Measurements from ENCODE around the gene RASSF1. TPM values are rescaled to one million over a fixed set of nuclear protein-coding genes. Genes with fewer than 3 reads are reported as not detected.
A peak's percentile ranks its signal among the peaks of the same experiment; 100 is the strongest.

RASSF1 gene
- total and polyA plus RNA-seq, 9 donors = 12.5 to 32.6 (median 25.5) TPM

GRCh38 chr3:50304601-50305000 is 36.0 kb downstream of the RASSF1 start:
- Histone ChIP-seq H3K4me1 (ENCODE audit: insufficient read depth) (peaks cover 10% of the 10 kb centered on the region), H3K9me3 (no peaks in the 10 kb centered on the region), H3K27me3 (no peaks in the 10 kb centered on the region), H3K27ac (no peak overlapping the region), H3K36me3 (no peaks in the 10 kb centered on the region), H3K4me3 (no peak overlapping the region)
- intact Hi-C loops (cut with DNase I) = no loop called here
- DNase-seq = no peak
- no peak for TF ChIP-seq EP300 (IDR thresholded peaks at IDR 0.05)
- no peak for TF ChIP-seq POLR2A (IDR thresholded peaks at IDR 0.05)
- no peak for TF ChIP-seq CTCF (IDR thresholded peaks at IDR 0.05)

GRCh38 chr3:50303013-50303815 is 37.4 kb downstream of the RASSF1 start, which contains the start of gene HYAL1:
HYAL1 (minus strand) TSS chr3:50303574; CDS start chr3:50302956, 618 bp downstream.
- TF ChIP-seq POLR2A (IDR thresholded peaks at IDR 0.05) = no peak
- no peak for TF ChIP-seq EP300 (IDR thresholded peaks at IDR 0.05)
- no peak for TF ChIP-seq CTCF (IDR thresholded peaks at IDR 0.05)
- H3K4me3 ChIP-seq = no peak within 1 kb of the TSS
- DNase-seq = peak; percentile 63 to 80 (median 69)
- H3K27ac ChIP-seq = peak within 1 kb of the TSS; percentile 45 to 60
- intact Hi-C loops (cut with DNase I) = loop anchor here in 1 of 4 donors (2.0 kb wide), 1 partner anchor 18 kb away; no protein-coding TSS in a partner anchor
- H3K36me3 ChIP-seq = no peaks in the 10 kb centered on the region
- peaks cover 13% of the 10 kb centered on the region for H3K4me1 ChIP-seq (ENCODE audit: insufficient read depth)
- H3K27me3 ChIP-seq = no peaks in the 10 kb centered on the region
- no peaks in the 10 kb centered on the region for H3K9me3 ChIP-seq
- WGBS, 3 donors = 48 to 54% (median 53%) methylated on average over 12 to 14 of the region's 14 CpGs

GRCh38 chr3:50302095-50303012 is 38.3 kb downstream of the RASSF1 start:
- intact Hi-C loops (cut with DNase I) = loop anchor here in 1 of 4 donors (2.0 kb wide), 1 partner anchor 18 kb away; no protein-coding TSS in a partner anchor
- H3K27me3 ChIP-seq = no peaks in the 10 kb centered on the region
- no peaks in the 10 kb centered on the region for H3K9me3 ChIP-seq
- no peak overlapping the region for H3K4me3 ChIP-seq
- H3K27ac ChIP-seq = peak overlapping the region; percentile 45 to 60
- WGBS, 3 donors = 85 to 88% (median 87%) methylated on average over 32 of the region's 32 CpGs
- TF ChIP-seq EP300 (IDR thresholded peaks at IDR 0.05) (no peak), POLR2A (IDR thresholded peaks at IDR 0.05) (no peak), CTCF (IDR thresholded peaks at IDR 0.05) (no peak)
- H3K36me3 ChIP-seq = no peaks in the 10 kb centered on the region
- DNase-seq = peak in 2 of 5 donors; percentile 47 to 49
- H3K4me1 ChIP-seq (ENCODE audit: insufficient read depth) = peaks cover 13% of the 10 kb centered on the region

GRCh38 chr3:50300681-50301254 is 39.9 kb downstream of the RASSF1 start:
- TF ChIP-seq CTCF (IDR thresholded peaks at IDR 0.05) (no peak), POLR2A (IDR thresholded peaks at IDR 0.05) (no peak), EP300 (IDR thresholded peaks at IDR 0.05) (no peak)
- Histone ChIP-seq H3K4me1 (ENCODE audit: insufficient read depth) (peaks cover 13% of the 10 kb centered on the region), H3K4me3 (no peak overlapping the region)

More at GRCh38 chr3:50300681-50301254, 39.9 kb downstream of the RASSF1 start:
- DNase-seq = no peak
- intact Hi-C loops (cut with DNase I) = no loop called here
- no peaks in the 10 kb centered on the region for H3K27me3 ChIP-seq
- no peaks in the 10 kb centered on the region for H3K36me3 ChIP-seq
- WGBS, 3 donors = 89 to 94% (median 89%) methylated on average over 6 of the region's 6 CpGs
- H3K27ac ChIP-seq = peak overlapping the region; percentile 9 to 68
- no peaks in the 10 kb centered on the region for H3K9me3 ChIP-seq

All from ovary (tissue), 9 donors.